GM19467 (cell line): ENCODE results near the gene MYH9.

Experiments
- ATAC-seq: cut with Tn5 transposase; IDR thresholded peaks from one replicate; pipeline ENCODE4 v1.9.1; 2021; ENCODE audit warnings: mild to moderate bottlenecking, moderate library complexity; ENCODE audit not compliant: unreplicated experiment

Gene MYH9

DNA sequence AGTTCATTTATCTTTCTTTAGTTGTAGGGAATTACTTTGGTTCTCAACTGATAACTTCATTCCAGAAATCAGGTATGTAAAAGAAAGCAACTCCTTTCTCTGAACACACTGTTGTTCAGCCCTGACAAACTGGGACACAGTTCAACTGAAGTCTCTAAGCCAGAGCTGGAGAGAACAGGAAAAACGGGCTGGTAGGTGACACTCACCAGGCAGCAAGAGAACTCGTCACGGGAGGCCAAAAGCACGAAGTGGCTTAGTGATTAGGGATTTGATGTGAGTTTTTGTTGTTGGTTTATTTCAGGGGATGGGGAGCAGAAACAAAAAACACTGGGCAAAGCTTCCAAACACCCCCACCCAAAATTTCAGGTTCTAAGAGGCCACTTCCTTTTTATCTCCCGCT is 54.1 kb downstream of the MYH9 start:
- ATAC-seq = no peak

DNA sequence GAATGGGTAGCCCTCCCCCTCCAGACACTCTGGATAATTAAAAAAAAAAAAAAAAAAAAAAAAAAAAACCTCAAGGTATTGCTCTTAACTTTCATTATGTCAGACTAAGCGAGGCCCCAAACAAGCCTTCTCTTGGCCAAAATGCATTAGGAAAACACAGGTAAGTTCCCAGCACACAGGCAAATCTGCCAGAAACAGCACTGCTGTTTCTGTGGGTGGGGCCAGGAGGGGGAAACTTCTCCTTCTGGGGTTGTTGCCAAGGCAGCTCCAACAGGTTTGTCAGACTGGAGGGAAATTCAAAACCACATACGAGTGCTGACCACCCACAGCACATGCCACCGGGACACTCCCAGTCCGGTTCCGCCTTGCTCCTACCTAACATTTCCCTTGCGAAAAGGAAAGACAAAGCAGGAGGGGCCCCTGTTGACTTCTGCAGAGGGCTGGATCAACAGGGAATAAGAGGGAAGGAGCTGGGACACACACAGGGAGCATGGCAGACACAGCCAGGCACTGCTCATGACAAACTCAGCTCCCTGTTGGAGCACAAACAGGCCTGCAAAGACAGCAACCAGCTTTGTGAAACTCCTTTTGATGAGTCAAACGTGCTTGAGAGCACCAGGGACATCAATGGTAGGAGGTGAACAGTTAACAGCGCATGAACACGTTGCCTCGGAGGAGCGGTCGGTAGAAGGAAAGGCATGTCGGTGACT is 55.0 kb downstream of the MYH9 start:
- no peak for ATAC-seq

DNA sequence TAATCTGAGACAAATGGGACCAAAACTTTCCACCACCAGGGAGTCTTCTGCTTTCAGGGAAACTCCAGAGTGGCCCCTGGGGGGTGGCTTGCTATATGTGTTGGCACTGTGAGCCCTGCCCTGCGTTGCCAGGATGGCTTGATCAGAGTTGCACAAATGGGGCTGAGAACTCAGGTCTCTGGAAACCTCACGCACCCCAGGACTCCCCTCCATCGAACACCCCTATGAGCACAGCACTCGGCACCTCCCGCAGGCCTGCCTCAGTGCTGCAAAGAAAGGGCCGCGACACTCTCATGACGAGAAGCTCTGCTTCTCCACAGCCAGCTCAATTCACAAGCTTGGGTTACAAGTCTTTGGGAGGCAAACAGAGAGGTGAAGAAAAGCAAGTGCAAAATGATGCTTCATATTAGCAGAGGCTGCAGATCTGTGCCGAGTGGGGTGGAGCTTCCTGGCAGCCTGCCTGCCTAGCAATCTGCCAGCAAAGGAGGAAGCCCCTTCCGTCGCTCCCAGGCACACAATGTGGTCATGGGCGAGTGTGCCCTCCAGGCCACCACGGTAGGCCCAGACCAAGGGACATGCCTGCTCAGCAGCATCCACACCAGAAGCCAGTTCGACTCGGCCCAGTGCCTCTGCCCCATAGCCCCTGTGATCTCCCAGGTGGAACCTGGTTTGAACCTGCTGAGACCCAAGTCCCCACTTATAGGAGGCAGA is 55.7 kb downstream of the MYH9 start:
- ATAC-seq = peak; percentile 7

DNA sequence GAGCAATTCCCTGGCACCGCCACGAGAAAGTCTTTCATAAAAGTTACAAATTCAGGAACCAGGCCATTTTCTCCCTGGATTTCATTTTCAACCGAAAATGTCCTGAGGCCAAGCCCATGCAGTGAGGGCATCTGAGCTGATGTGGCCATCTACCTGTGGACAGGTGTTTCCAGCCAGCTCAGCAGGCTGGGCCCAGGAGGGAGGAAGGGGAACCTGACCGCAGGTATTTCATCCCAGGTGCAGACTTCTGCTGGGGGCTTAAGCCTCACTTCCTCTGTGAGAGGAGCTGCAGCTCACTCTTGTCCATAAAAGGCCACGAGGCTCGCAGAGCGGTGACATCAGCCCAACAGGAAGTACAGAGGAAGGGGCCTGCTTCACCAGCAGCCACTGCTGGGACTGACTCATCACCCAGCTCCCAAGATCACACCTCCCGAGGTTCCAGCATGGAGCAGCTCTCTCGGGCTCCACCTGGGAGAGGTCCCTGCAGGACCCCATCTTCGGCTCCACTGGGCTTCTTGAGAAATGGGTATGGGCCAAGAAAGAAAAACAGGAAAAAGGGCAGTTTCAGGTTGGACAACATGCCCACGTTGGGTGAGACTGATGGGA is 56.4 kb downstream of the MYH9 start:
- peak; percentile 54 for ATAC-seq

DNA sequence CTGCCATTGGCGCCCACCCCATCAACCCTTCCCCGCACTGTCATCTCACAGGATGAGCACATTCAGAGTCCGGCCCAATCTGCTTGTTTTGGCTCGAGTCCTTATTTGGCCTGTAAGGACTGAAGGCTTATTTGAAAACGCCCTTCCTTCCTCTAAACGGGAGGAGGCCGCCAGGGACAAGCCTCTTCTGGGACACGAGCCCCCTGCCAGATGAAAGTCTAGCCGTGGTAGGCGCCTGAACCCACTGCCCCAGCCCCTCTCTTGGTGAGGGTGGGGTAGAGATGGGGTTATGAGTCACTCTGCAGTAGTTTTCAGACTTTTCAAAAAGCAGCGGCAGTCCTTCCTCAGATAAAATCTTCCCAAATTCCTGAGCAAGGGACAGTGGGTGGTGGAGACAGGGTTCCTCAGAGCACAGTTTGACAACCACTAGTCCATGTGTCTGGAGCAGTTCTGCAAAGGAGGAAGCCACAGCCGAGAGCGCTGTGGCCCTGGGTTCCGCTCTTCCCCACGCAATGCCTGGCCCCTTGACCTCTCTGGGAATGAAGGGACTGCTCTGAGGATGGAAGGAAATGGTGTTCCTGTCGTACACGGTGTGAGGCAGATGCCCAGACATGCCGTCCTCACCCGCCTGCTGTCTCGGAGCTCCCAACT is 57.0 kb downstream of the MYH9 start:
- no peak for ATAC-seq

DNA sequence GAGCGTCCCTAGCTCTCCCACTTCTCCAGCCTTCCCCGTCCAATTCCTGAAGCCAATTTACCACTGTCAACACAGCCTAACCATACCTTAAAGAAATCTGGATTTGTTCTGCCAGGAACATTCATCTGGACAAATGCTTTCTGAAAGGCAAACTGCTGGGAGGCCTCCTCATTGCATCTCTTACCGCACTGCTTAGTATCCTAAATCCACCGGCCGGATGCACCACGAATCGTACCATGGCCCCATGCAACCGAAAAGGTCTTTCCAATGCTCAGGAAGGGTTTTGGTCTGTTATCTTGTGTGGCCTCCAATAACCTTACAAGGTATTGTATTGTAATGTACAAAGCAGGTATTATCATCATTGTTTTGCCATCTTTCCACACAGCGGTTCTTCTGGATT is 57.6 kb downstream of the MYH9 start:
- ATAC-seq = no peak

DNA sequence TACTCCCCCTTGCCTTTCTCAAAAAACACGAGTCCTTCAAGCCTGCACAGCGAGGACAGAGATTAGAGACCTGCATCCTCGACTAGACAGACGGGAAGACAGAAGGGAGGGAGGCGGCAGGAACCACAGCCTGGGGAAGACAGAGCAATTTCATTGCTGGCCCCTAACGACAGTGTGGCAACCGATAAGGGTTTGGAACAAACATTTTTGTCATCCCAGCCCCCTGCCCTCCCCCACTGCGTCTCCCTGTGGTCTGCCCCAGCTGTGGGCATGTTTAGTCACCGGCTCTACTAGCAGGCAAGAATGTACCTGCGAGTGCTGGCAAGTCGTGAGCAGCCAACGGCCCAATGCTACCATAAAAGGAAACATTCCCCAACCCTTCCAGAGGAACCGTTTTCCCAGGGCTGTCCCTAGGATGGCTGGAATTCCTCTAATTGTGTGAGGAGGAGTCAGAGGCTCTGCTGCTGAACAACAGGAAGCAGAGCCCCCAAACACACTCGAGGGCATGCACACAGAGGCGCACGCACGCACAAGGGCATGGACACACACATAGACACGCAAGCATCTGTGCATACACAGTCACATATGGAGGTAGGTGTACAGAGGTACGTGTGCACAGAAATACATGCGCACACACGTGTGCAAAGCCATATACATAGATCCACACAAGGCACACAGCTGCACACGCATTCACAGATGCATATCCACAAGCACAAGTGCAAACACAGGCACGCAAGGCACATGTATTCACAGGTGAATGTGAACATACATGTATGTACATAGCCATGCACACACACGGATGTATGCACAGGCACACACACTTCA is 58.3 kb downstream of the MYH9 start:
- no peak for ATAC-seq

DNA sequence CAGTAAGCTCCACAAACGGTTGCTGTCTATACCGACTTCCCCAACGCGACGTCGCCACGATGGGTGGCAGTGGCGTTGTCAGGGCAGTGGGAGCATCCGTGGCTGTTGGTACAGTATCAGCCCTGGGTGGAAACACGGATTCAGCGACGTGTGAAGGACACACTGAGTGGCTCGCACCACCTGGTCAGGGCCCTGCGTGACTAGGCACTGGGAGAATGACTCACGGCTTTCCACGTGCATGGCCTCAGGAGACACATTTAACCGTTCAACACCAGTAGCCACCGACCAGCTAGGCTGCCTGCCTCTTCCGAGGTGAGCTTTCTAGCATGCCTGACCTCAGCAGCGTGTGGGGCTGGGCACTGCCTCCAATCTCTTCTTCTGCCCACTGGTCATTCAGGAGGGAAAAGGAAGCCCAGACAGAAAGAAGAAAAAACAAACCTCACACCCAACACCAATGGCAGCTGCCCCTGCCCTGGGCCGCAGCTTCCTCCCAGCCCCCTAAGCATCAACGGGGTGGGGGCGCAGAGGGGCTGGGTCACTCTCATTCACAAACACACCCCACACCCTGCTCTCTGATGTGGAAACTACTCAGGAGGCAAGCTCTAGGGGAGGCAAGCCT is 59.0 kb downstream of the MYH9 start:
- ATAC-seq = no peak

DNA sequence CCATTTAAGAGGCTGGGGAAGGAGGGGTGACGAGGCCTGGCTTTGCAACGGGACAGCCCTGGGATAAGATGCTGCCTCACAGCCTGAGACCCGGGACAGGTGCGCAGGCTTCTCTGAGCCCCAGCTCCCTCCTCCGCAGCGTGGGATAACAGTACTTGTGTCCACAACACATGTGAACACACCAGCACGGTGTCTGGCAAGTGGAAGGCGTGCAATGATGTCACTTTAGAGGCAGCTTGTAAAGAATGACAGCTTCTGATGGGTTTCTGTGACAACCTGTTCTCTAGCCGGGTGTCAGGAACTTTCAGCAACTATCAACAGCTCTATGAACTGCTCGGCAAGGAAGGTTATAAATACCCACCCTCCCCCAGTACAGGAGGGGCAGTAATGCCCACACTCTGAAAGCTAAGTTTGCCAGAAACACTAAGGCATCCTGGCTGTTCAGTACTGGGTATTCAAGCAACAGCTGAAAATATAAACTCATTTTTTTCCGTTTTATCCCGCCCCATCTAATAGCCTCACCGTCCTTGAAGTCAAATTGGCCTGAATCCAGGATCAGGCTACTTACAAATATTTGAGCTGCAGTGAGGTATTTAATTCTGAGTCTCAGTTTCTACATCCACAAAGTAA is 59.7 kb downstream of the MYH9 start:
- no peak for ATAC-seq

DNA sequence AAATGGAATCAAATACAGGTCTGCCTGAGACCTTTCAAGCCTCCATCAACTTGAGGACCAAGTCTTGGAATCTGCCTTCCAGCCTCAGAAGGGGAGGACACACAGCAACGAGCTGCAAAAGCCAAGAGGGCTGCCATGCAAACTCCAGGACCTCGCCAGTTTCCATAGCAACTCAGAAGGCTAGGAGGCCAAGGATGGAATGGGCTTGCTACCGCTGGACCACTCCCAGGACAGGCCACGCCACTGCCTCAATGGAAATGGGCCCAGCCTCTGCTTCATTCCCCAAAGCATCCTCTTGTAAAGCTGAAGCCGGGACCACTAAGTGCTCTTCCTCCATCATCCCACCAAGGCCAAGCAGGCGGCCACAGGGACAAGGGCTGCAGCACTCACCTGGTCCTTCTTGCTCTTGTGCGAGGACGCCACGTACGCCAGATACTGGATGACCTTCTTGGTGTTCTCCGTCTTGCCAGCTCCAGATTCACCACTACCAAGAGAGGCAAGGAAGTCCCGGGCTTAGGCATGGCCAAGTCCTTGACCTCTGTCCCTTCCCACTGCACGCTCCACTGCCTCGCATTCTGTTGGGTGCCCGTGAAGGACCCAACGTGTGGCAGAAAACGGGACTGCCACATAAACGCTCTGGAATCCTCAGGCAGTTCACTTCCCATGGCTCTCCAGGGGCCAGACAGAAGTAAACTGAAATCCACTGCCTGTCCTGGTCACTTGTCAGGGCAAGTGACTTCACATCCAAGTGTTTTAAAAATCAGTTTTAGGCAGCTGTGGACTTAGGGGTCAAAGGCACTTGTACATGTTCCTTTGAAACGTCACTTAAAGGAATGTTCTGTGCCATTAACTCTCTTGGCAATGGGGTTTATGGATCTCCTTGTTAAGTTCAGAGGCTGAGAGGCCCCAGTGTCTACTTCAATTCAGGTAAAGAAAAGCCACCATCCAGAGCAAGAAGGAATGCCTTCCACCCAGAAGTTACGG is 61.3 kb downstream of the MYH9 start:
- no peak for ATAC-seq

DNA sequence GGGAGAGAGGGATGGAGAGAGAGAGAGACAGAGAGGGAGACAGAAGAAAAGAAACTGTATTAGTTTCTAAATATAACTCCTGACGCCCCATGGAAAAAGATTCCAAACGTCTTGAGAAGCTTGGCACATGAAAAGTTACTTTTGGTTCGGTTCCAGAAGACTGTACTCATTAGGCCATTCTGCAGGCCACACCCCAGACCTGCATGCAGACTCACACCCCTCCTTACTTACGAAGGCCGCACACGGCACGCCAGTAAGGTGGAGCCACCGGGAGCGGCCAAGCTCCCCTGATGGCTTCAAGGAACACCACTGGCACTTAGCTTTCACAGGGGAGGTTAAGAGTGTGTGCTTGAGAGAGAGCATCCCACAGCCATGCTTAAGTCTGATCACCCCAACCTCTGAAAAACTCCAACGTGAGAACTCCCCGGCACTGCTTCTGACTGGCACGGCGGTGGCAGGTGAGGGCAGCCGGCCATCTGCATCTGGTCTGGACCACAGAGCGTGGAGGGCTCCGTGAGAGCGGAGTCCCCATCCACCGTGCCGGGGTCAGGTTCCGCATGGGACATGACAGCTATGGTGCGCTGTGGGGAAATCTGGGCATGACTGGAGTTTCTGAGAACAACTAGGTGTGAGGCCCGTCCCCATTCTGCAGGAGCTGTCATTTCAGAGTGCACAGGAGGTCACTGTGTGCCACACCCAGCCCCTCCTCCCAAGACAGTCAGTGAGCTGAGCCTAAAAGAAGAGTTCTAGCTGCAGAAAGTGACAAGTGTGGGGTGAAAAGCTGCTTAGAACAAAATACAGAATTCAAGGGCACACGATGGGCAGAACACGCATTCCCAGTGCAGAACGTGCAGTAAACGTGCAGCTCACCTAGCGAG is 62.4 kb downstream of the MYH9 start:
- no peak for ATAC-seq

DNA sequence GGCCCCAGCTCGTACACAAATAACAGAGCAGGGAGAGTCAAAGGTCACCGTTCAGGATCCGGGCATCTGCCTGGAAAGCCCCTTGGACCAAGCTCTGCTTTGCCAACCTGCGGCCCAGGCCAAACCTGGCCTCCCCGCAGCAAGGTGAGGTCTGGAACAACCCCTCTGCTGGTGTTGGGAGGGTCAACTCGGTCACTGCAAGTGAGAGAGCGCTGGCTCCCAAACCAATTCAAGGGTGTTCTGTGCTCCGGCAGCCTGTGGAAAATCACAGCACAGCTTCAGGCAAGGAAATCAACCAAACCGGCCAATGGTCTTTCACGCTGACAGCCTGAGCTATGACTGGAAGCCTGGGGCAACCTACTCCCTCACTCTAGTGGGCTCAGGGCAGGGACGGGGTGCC is 63.4 kb downstream of the MYH9 start:
- ATAC-seq = no peak

DNA sequence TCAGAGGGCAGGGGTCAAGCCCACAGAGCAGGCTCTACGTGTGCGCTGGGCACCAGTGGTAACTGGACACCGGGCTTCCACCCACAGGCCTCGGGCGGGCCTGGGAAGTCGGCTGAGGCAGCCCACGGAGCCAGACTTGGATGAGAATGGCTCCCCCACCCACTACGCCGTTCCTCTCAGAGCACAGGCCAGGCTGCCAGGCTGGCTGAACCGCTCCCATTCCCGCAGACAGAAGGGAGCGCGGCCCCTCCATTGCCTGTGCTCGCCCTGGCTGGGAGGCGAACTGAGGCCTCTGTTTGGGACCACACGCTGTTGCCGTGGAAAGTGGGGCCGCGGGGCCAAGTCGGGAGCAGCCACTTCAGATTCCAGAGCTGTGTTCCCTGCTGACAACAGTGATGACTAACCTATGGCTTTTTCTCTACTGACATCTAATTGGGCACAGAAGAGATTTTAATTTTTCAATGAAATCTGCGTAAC is 63.9 kb downstream of the MYH9 start:
- ATAC-seq = no peak

DNA sequence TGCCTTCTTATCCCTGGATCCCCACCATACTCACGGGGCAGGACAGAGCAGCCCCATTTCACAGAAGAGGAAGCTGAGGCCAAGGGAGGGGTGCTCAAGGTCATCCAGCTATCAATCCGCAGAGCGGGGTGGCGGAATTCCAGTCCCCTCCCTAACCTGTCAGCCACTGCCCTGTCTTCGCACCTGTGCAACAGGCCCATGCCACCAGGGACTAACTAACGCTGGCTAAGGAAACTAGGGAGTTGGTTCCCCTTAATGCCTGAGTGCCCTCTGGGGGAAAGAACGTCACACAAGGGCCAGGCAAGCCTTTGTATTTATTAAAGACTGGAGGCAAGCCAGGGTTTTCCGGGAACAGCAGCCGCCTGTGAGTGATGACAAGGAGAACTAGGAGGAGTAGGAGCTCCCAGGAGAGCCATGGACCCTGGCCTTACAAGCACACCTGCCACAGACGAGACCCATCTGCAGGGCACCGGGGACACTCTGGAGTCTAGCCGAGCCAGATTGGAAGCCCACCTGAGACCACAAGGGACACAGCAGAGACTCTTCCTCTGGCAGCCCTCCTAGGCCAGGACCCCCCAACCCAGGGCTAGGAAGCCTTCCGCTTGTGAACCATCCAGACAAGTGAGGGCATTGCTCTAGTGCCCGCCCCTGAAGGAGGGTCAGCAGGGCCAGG is 64.4 kb downstream of the MYH9 start:
- no peak for ATAC-seq

DNA sequence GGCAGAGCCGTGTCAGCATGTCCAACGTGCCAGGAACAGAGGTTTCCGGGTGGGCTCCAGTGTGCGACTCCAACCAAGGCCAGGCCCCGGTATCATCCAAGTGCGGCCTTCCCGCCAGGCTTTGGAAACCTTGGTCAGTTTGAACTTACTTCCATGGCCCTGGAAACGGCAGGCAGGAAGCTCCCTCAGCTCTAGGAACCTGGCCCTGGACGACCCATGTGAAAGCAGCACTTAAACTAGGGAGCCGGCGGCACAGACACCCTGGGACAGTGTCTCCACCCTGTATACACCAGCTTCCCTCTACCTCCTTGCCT is 65.2 kb downstream of the MYH9 start:
- no peak for ATAC-seq

DNA sequence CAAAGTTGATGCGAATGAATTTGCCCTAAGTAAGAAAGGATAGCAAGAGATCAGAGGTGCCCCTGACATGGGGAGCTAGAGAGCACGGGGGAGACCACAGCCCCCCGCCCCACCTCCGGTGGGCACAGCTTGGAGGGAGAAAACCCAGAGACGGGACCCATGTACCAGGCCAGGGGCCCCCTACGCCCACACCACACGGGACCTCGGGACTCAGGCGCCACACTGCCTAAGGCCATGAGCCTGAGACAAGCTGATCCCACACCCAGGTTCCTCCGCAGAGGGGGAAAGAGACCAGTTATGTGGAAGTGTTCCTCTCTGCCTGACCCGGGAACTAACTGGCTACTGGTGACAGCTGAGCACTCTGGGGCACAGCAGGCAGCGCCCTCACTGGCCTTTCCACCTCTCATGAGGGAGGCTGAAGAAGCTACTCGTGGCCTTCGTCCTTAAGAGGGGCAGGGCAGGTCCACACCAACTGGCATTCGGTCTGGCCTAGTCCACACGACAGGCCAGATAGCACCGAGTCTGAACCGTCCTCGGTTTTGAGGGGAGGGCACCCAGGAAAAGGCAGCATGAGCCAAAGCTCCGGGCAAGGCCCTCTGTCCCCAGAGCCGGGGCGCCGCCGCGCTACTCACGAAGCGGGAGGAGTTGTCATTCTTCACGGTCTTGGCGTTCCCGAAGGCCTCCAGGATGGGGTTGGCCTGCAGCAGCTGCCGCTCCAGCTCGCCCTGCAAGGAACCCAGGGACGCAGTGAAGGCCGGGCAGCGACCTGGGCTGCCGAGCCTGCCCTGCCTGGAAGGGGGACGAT is 65.8 kb downstream of the MYH9 start:
- no peak for ATAC-seq

DNA sequence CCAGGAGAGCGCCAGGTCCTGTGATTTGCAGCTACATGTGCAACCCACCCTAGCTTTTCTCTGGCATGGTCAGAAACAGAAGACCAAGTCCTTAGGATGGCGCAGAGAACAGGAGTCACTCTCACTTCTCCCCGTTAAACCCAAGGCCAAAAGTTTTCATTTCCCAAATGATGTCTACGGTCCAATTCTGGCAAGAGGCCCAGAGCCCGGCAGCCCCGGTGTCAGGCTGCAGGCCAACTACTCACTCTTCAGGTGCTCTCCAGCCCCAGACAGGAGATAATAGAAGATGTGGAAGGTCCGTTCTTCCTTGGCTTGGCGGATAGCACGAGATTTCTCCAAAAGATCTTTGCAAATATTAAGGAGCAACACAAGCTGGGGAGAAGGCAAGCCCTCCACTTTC is 67.2 kb downstream of the MYH9 start:
- no peak for ATAC-seq
